HG02885 (cell line): Measurements from ENCODE around the gene ZNF470.

ENCODE experiments used
- ATAC-seq: cut with Tn5 transposase; IDR thresholded peaks from one replicate; pipeline ENCODE4 v1.9.1; 2021; ENCODE audit warnings: mild to moderate bottlenecking; ENCODE audit not compliant: unreplicated experiment, poor library complexity

Gene ZNF470

DNA sequence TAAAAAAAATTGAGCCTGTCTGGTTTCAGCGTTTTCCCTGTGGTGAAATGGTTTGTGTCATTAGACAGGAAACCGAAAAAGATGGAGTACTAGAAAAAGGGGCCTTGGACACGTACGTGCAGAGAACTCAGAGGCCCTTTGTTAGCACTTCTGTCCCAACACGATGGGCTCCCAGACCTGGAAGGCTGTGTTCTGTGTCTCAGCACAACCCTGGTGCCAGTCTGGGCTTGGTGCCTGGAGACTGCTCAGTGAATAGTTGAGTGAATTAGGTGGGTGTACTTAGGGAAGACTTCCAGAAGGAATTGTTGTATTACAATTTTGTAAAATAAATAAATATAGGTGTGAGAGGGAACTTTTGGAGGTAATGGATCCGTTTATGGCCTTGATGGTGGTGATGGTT is 36.6 kb downstream of the ZNF470 start:
- ATAC-seq = no peak

DNA sequence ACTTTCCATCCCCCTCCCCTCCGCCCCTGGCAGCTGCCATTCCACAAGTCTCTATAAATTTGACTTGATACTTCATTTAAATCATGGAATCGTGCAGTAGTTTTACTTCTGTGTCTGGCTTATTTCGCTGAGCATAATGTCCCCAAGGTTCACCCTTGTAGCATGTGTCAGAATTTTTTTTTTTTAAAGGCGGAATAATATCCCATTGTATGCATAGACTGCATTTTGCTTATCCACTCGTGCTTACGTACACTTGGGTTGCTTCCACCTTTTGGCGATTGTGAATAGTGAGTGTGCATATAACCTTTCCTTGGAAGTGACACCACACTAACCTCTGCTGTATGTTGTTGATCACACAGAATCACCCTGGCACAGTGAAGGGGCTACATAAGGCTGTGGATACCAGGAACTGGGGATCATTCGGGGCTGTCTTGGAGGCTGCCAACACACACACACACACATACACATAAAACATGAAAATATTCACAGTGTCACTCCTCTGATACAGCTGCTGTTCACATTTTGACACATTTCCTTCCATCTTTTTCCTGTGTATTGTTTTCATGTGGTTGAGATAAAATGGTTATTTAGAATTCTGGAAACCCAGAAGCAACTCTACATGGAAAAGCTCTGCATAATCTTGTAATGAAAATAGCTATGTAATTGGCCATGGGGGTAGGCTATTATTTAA is 41.2 kb downstream of the ZNF470 start:
- no peak for ATAC-seq

DNA sequence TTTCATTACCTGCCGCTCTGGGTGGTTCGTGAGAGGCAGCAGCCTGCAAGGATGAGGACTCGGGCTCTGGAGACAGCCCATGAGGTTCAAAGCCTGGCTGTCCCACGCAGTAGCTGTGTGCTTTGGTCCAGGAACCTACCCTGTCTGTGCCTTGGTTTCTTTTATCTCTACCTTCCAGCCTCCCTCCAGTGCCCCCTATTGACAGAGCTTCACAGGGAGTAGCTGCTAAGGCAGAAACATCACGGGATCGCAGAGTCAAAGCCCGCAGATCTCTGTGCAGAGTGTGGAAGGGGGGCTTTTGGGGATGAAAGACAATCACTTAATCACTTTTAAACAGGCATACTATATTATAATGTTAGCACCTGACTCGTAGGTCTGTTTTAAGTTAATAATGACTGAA is 44.0 kb downstream of the ZNF470 start:
- no peak for ATAC-seq

DNA sequence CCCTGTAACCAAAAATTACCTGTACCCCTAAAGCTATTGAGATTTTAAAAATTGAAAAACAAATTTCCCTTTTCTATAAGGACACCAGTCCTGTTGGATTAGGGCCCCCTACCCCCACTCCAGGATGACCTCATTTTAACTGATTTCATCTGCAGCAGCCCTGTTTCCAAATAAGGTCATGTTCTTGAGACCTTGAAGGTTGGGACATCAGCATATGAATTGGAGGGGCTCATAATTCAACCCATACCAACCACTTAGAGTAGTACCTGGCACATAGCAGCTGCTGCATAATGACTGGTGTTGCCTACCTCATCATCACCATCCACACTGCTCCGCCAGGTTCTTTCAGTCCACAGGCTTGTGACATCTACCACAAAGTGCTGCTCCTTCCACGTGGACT is 45.5 kb downstream of the ZNF470 start:
- ATAC-seq = no peak

DNA sequence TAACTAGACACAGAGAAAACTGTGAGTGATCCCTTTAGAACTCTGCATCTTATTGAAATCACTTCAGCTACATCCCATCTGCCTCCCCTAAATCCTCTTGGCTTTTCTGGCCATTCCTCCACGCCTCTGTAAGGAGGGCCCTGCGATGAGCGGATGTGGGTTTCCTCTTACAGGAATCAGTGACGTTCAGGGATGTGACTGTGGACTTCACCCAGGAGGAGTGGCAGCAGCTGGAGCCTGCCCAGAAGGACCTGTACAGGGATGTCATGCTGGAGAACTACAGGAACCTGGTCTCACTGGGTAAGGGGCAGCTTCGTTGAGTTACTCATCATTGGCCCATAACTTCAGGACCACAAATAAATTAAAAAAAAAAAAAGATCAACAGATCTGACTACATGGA is 46.4 kb downstream of the ZNF470 start:
- no peak for ATAC-seq

DNA sequence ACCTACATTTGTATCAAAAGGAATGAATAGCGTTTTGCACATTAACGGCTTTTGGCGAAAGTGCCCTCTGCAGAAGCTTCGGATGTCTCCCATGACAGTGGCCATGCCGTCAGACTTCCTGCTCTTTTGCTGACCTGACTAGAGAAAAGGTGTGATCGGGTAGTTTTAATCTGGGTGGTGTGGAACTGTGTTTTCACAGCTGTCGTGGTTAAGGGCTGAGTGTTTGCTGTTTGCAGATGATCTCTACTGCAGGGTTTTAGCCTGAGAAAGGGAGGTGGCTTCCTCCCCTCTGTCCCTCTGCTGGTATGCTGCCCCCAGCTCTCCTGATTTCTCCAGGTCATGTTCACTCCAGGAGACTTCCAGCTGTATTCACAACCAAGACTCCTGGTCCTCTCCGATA is 50.3 kb downstream of the ZNF470 start:
- no peak for ATAC-seq

GRCh38 chr19:56619121-56619520 is 51.9 kb downstream of the ZNF470 start:
- no peak for ATAC-seq

DNA sequence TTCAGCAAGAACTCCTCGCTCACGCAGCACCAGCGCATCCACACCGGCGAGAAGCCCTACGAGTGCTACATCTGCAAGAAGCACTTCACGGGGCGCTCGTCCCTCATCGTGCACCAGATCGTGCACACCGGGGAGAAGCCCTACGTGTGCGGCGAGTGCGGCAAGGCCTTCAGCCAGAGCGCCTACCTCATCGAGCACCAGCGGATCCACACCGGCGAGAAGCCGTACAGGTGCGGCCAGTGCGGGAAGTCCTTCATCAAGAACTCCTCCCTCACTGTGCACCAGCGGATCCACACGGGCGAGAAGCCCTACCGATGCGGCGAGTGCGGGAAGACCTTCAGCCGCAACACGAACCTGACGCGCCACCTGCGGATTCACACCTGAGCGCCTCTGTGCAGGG is 55.1 kb downstream of the ZNF470 start:
- no peak for ATAC-seq

DNA sequence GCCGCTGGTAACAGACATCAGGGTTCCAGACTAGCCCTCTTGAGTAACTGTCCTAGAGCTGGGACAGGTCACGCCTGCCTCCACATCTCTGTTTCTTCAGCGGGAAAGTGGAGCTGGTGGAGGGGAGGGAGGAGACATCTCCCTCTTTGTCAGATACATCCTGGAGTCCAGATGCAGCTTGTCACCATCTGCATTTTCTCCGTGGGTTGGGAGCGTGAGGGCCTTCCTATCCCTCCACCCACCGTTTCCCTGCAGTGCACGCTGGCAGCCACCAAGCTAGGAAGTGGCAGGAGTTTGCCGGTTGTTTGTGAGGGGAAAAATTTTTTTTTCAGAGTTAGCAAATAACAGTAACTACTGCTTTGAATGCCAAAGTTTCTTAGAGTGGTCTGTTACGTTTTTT is 55.7 kb downstream of the ZNF470 start:
- no peak for ATAC-seq

- ATAC-seq = no peak
These were observed 58.4 kb downstream of the ZNF470 start for GRCh38 chr19:56625708-56626107.

- ATAC-seq = no peak
These were observed 65.8 kb downstream of the ZNF470 start for GRCh38 chr19:56633021-56633420.

- ATAC-seq = no peak
These were observed 70.8 kb downstream of the ZNF470 start for GRCh38 chr19:56637976-56638555.
